ENCODE data around the gene SCGB1A1.
A peak's percentile ranks its signal among the peaks of the same experiment; 100 is the strongest.

SCGB1A1 gene

GRCh38 chr11:62400281-62400680, 18.6 kb upstream of the SCGB1A1 start:
- TF ChIP-seq POLR2A (IDR thresholded peaks at IDR 0.05; ENCODE audit: extremely low read depth, insufficient read length): no peak
- TF ChIP-seq MAX (IDR thresholded peaks at IDR 0.05; ENCODE audit: low read depth, low read length): no peak
- TF ChIP-seq MYC (IDR thresholded peaks at IDR 0.05; ENCODE audit: low read depth, low read length): no peak
- TF ChIP-seq CTCF (IDR thresholded peaks at IDR 0.05; ENCODE audit: low read depth, low read length): no peak
- H3K4me3 ChIP-seq (ENCODE audit: low read depth, low read length): no peak overlapping the region
- no peak for DNase-seq (ENCODE audit: low read depth)

DNA sequence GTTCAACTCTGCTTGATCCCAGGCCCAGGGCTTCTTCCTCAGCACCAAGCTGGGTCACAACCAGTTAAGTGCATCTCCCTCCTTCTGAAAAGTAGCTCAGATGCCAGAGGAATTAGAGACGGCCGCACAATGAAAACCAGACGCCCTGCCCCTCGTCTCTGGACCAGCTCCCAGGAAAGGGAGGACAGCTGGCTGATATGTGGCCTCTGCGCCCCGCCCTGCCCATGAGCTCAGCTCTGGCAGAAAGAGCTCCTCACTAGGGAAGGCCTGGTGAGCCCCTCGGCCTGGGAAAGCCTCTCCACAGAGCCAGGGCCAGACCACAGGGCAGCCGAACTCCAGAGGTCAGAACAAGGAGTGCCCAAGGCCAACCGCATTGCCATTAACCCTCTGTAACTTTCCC, 18.1 kb upstream of the SCGB1A1 start:
- no peak for TF ChIP-seq CTCF (IDR thresholded peaks at IDR 0.05; ENCODE audit: low read depth, low read length)
- no peak for TF ChIP-seq MYC (IDR thresholded peaks at IDR 0.05; ENCODE audit: low read depth, low read length)
- no peak for TF ChIP-seq POLR2A (IDR thresholded peaks at IDR 0.05; ENCODE audit: extremely low read depth, insufficient read length)
- no peak for TF ChIP-seq MAX (IDR thresholded peaks at IDR 0.05; ENCODE audit: low read depth, low read length)
- H3K4me3 ChIP-seq (ENCODE audit: low read depth, low read length): no peak overlapping the region
- DNase-seq (ENCODE audit: low read depth): no peak

DNA sequence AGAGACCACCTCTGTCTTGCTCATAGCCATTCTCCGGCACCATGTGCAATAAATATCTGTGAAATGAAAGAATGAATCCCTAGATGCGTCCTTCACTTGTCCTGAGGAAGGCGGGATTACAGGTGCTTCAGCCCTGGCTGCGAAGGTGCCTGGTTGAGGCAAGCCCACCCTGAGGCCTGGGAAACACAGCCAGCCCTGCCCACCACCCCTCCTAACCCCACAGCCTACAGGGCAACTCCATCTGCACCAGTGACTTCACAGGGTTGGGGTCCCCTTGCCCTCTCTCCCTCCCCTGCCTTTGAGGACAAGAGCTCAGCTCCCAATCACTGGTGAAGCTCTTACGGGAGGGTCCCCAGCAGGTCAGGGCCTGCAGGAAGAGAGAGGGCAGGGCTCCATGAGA, 17.5 kb upstream of the SCGB1A1 start:
- H3K4me3 ChIP-seq (ENCODE audit: low read depth, low read length): no peak overlapping the region
- no peak for DNase-seq (ENCODE audit: low read depth)
- no peak for TF ChIP-seq MAX (IDR thresholded peaks at IDR 0.05; ENCODE audit: low read depth, low read length)
- no peak for TF ChIP-seq POLR2A (IDR thresholded peaks at IDR 0.05; ENCODE audit: extremely low read depth, insufficient read length)
- no peak for TF ChIP-seq MYC (IDR thresholded peaks at IDR 0.05; ENCODE audit: low read depth, low read length)
- TF ChIP-seq CTCF (IDR thresholded peaks at IDR 0.05; ENCODE audit: low read depth, low read length): no peak

- TF ChIP-seq MYC (IDR thresholded peaks at IDR 0.05; ENCODE audit: low read depth, low read length) (no peak), MAX (IDR thresholded peaks at IDR 0.05; ENCODE audit: low read depth, low read length) (no peak), CTCF (IDR thresholded peaks at IDR 0.05; ENCODE audit: low read depth, low read length) (no peak), POLR2A (IDR thresholded peaks at IDR 0.05; ENCODE audit: extremely low read depth, insufficient read length) (no peak)
- no peak overlapping the region for H3K4me3 ChIP-seq (ENCODE audit: low read depth, low read length)
- no peak for DNase-seq (ENCODE audit: low read depth)
Observed at GRCh38 chr11:62401811-62402210, 17.0 kb upstream of the SCGB1A1 start.

DNA sequence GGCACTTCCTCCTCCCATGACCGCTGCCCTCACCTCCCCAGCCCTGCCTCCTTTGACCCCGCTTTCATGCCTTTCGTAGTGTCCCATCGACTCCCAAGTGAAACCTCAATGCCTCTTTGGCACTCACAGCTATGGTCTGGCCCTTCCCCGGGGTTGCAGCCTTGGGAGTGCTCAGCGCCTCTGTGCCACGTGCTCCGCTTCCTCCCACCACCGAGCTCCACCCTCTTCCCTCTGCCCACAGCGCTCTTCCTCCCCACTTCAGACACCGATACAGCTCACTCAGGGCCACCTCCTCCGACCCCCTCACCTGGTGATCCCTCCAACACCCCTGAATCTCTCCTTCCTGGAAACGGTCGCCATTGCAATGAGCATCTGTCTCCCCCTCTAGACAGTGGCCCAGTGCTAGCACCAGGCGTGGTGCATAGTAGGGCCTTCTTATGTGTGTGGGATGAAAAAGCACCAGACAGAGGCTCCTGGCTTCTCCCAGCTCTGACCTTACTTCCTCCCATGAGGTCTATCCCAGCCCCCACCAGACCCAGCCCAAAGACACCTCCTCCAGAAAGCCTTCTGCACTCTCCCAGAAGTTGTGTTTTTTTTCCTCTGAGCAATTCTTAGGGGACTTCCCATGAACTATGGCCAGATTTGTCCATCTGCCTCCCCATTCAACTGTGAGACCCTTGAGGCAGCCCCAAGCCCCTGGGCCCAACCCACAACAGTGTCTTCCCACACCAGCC, 16.4 kb upstream of the SCGB1A1 start:
- TF ChIP-seq CTCF (IDR thresholded peaks at IDR 0.05; ENCODE audit: low read depth, low read length) (no peak), MAX (IDR thresholded peaks at IDR 0.05; ENCODE audit: low read depth, low read length) (peak; percentile 23; the same call in 1 of the 2 replicates)
- DNase-seq (ENCODE audit: low read depth): no peak
- H3K4me3 ChIP-seq (ENCODE audit: low read depth, low read length): no peak overlapping the region
